IPS-15b (cell line): ENCODE results near the gene NEU4.
"Not testable (repeated sequence)": the region's sequence is repeated elsewhere in the genome, so short reads cannot be mapped to it uniquely, and the experiment has no call there.

Experiments used
- H3K27me3 ChIP-seq: one replicate; pipeline ENCODE4 v1.6.1; 2013; ENCODE audit warnings: low read length; ENCODE audit not compliant: control insufficient read depth, insufficient read depth
- H3K36me3 ChIP-seq: one replicate; pipeline ENCODE4 v1.6.1; 2013; ENCODE audit warnings: low read length; ENCODE audit not compliant: control insufficient read depth, insufficient read depth
- H3K4me1 ChIP-seq: one replicate; pipeline ENCODE4 v1.6.1; 2013; ENCODE audit warnings: mild to moderate bottlenecking, low read length; ENCODE audit not compliant: control insufficient read depth, insufficient read depth
- H3K4me3 ChIP-seq: one replicate; pipeline ENCODE4 v1.5.1; 2013; ENCODE audit warnings: low read depth, low read length
- H3K9ac ChIP-seq: one replicate; pipeline ENCODE4 v1.6.1; 2013; ENCODE audit warnings: low read depth, mild to moderate bottlenecking, low read length
- H3K9me3 ChIP-seq: one replicate; pipeline ENCODE4 v1.6.1; 2013; ENCODE audit warnings: mild to moderate bottlenecking, low read length; ENCODE audit not compliant: control insufficient read depth, insufficient read depth

The NEU4 gene

GRCh38 chr2:241814393-241814642 lies 5.3 kb downstream of the NEU4 start:
- no peaks in the 10 kb centered on the region for H3K9me3 ChIP-seq
- H3K4me1 ChIP-seq, result no peaks in the 10 kb centered on the region
- H3K9ac ChIP-seq, result no peak overlapping the region
- no peaks in the 10 kb centered on the region for H3K27me3 ChIP-seq
- H3K36me3 ChIP-seq, result no peaks in the 10 kb centered on the region
- H3K4me3 ChIP-seq, result no peak overlapping the region

GRCh38 chr2:241814643-241815476 lies 5.9 kb downstream of the NEU4 start:
- H3K4me3 ChIP-seq, result no peak overlapping the region

GRCh38 chr2:241815477-241816430 lies 6.8 kb downstream of the NEU4 start:
- Histone ChIP-seq H3K4me3 (no peak overlapping the region), H3K27me3 (no peaks in the 10 kb centered on the region), H3K4me1 (no peaks in the 10 kb centered on the region), H3K9ac (no peak overlapping the region), H3K9me3 (no peaks in the 10 kb centered on the region), H3K36me3 (peaks cover 2% of the 10 kb centered on the region)

More at GRCh38 chr2:241814643-241815476, 5.9 kb downstream of the NEU4 start:
- Histone ChIP-seq H3K36me3 (no peaks in the 10 kb centered on the region), H3K4me1 (no peaks in the 10 kb centered on the region), H3K27me3 (no peaks in the 10 kb centered on the region), H3K9me3 (no peaks in the 10 kb centered on the region), H3K9ac (no peak overlapping the region)

GRCh38 chr2:241816431-241817121 lies 7.6 kb downstream of the NEU4 start:
- no peaks in the 10 kb centered on the region for H3K9me3 ChIP-seq
- no peaks in the 10 kb centered on the region for H3K4me1 ChIP-seq
- peaks cover 2% of the 10 kb centered on the region for H3K36me3 ChIP-seq
- no peak overlapping the region for H3K9ac ChIP-seq
- H3K27me3 ChIP-seq, result no peaks in the 10 kb centered on the region
- no peak overlapping the region for H3K4me3 ChIP-seq

- Histone ChIP-seq H3K27me3 (no peaks in the 10 kb centered on the region), H3K9ac (no peak overlapping the region), H3K4me1 (no peaks in the 10 kb centered on the region), H3K4me3 (no peak overlapping the region), H3K36me3 (peaks cover 2% of the 10 kb centered on the region), H3K9me3 (no peaks in the 10 kb centered on the region)
Measured at GRCh38 chr2:241817126-241817820, 8.3 kb downstream of the NEU4 start.

- not testable (repeated sequence) for H3K4me3 ChIP-seq, H3K4me1 ChIP-seq, H3K9ac ChIP-seq, H3K36me3 ChIP-seq, H3K27me3 ChIP-seq, H3K9me3 ChIP-seq
Measured at GRCh38 chr2:241817821-241818215, 8.8 kb downstream of the NEU4 start.

- H3K27me3 ChIP-seq, result peaks cover 5% of the 10 kb centered on the region
- H3K36me3 ChIP-seq, result peaks cover 2% of the 10 kb centered on the region
- no peak overlapping the region for H3K9ac ChIP-seq
- H3K4me1 ChIP-seq, result no peaks in the 10 kb centered on the region
- no peak overlapping the region for H3K4me3 ChIP-seq
- no peaks in the 10 kb centered on the region for H3K9me3 ChIP-seq
Measured at GRCh38 chr2:241818229-241818942, 9.4 kb downstream of the NEU4 start.

- Histone ChIP-seq H3K9me3 (no peaks in the 10 kb centered on the region), H3K4me1 (no peaks in the 10 kb centered on the region), H3K27me3 (peaks cover 9% of the 10 kb centered on the region), H3K4me3 (no peak overlapping the region), H3K36me3 (peaks cover 2% of the 10 kb centered on the region), H3K9ac (no peak overlapping the region)
Measured at GRCh38 chr2:241818943-241819270, 9.9 kb downstream of the NEU4 start.

- H3K27me3 ChIP-seq, H3K9ac ChIP-seq, H3K4me1 ChIP-seq, H3K36me3 ChIP-seq, H3K4me3 ChIP-seq, H3K9me3 ChIP-seq: not testable (repeated sequence)
Measured at GRCh38 chr2:241819947-241820624, 11.1 kb downstream of the NEU4 start.

GRCh38 chr2:241820625-241821384 lies 11.8 kb downstream of the NEU4 start:
- peaks cover 2% of the 10 kb centered on the region for H3K36me3 ChIP-seq
- no peak overlapping the region for H3K9ac ChIP-seq
- no peaks in the 10 kb centered on the region for H3K9me3 ChIP-seq
- H3K4me1 ChIP-seq, result no peaks in the 10 kb centered on the region
- H3K27me3 ChIP-seq, result peaks cover 9% of the 10 kb centered on the region
- H3K4me3 ChIP-seq, result no peak overlapping the region
